HG02840 (cell line): ENCODE measurements around the gene PYGB.
"Not testable (repeated sequence)": the region's sequence is repeated elsewhere in the genome, so short reads cannot be mapped to it uniquely, and the experiment has no call there.

ENCODE experiments used
- ATAC-seq: cut with Tn5 transposase; IDR thresholded peaks from one replicate; pipeline ENCODE4 v1.9.1; 2021; ENCODE audit warnings: mild to moderate bottlenecking, moderate library complexity, moderate number of reproducible peaks; ENCODE audit not compliant: unreplicated experiment, low FRiP score

The PYGB gene

DNA sequence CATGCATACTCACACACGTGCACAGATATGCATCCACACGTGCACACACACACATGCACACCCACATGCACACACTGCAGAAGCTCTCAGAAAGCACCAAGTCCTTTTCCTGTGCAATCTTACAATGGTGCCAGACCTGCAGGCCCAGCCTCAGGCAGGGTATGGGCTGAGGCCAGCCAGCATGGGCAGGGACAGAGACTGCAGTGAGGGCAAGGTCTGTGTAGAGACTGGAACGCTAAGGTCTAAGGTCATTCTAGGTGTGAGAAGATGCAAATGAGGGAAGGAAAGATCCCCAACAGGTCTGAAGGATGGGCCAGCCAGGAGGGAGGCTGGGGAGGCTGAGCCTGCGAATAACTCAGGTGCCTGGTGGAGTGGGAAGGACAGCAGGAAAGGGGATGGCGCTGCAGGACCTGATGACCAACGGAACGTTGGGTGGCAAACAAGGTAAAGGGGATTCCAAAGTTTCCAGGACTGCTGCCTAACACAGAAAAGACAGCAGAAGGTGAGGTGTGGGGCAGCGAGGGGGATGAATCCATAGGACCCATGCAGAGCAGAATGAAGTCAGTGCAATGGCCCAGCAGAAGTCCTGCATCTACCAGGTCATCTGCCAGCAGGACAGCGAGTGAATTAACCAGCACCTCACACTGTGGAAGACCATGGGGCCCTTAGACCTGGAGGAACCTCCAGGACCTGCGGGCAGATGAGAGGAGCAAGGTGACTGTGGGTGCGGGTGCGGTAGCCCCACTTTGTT is 75.8 kb downstream of the PYGB start:
- no peak for ATAC-seq

DNA sequence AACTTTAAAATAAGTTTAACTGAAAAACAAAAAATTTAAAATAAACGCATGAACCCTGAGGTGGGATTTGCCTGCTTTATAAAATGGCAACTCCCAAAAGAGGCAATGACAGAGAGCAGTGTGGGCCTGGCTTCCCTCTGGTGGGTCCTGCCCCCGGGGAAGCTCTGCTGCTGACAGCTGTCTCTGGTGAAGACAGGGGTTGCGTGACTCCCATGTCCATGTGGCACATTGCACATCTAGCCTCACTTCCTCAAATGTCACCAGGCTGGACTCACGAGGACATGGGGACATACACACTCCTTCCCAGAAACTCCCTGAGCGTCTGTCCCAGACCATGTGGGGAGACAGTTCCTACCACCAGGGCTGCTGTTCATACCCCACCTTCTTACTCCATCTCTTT is 76.5 kb downstream of the PYGB start:
- no peak for ATAC-seq

DNA sequence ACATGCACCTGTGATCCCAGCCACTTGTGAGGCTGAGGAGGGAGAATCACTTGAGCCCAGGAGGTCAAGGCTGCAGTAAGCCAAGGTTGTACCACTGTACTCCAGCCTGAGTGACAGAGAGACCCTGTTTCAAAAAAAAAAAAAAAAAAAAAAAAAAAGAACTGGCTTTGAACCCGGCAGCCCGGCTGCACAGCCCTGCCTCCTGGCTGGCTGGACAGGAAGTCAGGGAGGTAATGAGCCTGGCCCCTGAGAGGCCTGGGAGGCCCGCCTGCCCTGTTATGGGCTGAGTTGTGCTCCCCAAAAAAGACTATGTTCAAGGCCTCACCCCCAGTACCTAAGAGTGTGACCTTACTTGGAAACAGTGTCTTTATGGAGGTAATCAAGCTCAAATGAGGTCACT is 77.2 kb downstream of the PYGB start:
- no peak for ATAC-seq

DNA sequence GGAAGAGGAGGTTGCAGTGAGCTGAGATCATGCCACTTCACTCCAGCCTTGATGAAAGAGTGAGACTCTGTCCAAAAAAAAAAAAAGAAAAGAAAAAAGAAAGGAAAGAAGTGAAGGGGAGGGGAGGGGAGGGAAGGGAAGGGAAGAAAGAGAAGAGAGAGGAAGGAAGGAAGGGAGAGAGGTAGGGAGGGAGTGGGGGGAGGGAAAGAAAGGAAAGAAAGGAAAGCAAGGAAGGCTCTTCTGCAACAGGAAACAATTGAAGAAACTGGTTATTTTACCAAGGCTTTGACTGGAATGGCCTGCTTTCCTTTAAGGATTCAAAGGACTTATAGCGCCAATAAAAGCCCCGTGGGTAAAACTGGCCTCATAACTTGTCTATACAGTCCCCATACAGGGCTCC is 78.1 kb downstream of the PYGB start:
- ATAC-seq, result no peak

DNA sequence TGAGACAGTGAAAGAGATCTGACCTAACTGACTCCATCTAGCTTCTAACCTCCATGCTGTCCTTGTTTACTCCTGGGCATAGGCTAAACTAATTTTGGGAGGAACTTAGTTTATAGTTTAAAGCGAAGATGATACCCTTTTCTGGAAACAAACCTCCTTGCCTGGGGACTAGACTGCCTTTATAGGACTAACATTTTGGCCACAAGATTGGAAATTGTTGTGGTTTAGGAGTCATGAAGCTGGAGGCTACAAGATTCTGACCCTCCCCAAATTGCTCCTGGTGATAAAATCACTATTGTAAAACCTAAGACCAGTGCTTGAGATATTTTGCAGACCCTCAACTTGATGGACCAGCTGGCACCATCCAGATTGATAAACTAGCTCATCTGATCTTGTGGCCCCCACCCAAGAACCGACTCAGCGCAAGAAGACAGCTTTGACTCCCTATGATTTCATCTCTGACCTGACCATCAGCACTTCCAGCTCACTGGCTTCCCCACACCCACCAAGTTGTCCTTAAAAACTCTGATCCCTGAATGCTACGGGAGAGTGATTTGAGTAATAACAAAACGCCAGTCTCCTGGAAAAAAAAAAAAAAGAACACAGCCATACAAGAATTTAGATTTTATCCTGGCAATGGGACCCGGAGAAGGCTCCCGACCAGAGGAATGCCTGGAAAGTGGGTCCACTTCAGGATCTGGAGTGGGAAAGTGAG is 79.8 kb downstream of the PYGB start:
- no peak for ATAC-seq

DNA sequence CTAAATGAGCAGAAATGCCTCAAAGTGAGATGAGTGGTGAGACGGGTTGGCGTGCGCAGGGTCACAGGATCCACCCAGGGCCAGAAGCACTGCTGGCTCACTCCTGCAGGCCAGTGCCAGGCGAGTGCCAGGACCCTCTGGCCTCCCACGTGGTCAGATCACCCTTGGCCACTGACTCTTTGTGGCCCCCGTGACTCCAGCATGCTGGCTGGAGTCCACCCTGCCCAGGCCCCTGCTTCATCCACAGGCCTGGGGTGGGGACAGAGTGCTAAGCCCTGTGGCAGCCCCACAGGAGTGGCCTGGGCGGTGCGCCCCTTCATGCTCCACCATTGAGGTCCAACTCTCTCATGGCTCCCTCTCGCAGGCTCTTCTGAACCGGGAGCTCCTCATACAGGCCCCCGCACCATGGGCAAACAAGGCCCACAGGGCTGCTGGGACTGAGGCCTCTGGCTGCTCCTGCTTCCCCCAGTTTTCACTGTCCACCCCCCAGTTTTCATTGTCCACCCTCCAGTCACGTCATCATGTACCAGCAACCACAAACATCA is 81.1 kb downstream of the PYGB start:
- no peak for ATAC-seq

DNA sequence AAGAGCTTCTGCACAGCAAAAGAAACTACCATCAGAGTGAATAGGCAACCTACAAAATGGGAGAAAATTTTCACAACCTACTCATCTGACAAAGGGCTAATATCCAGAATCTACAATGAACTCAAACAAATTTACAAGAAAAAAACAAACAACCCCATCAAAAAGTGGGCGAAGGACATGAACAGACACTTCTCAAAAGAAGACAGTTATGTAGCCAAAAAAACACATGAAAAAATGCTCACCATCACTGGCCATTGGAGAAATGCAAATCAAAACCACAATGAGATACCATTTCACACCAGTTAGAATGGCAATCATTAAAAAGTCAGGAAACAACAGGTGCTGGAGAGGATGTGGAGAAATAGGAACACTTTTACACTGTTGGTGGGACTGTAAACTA is 87.1 kb downstream of the PYGB start:
- not testable (repeated sequence) for ATAC-seq

DNA sequence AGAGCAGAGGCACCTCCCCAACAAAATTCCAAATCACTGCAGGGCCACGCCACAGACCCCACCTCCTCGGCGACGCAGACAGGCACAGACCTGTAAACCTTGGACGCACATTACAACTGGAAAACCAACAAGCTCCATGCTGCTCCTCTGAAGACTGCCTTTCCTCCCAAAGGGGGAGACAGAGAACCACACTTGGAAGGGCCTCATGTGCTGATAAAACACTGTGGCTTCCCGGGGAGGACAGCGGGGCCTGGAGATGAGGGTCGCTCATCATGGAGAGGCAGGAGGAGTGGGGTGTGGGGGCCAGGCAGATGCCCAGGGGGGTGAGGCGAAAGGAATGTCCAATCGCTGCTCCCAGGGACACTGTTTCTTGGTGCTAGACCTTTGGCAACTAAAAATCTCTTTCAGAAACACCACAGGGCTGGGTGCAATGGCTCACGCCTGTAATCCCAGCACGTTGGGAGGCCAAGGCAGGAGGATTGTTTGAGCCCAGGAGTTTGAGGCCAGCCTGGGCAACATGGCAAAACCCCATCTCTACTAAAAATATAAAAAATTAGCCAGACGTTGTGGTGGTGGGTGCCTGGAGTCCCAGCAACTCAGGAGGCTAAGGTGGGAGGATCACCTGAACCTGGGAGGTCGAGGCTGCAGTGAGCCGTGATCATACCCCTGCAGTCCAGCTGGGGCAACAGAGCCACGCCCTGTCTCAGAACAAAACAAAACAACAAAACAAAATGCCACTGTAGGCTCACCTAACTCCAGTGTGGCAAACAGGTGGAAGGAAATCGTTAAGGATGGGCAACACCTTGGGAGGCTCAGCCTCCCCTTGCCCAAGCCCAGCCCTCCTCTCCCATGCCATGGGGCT is 88.9 kb downstream of the PYGB start:
- ATAC-seq, result no peak

DNA sequence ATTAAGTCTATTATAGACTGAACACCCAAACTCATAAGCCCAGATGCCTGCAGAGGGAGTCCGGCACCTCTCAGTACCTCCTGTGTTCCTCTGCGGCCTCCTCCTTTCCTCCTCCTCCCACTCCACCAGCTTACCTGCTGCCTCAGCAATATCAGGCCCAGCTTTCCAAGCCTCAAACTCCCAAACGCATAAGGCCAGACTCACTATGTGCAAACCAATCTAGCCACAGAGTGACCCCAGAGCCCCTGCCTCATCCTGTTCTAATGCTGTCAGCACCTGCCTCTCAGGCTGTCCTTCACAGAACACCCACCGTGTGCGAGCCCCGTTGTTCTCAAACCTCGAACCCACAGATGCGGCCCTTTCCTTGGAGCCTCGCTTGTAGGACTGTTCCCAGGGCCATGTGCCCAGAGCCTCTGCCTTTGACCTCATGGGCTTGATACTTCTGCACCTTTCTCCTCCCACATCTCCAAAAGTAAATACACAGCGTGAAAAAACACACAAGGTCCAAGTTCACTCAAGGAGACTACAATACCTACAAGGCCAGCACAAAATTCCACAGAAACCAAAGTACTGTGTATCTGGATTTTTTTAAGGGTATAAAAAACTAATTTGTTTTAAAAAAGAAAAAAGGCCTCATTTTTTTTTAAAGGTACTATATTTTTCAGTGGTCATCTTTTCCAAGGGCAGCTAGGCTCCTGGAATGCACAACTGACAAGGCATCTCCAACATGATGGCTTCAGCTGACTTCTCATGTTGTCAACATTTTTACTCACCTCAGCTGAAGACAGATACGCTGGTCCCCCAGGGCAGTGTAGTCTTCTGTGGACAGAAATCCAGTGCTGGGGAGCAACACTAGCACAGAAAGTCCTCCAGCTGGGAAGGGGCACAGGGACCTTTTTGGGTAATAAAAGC is 90.5 kb downstream of the PYGB start:
- ATAC-seq, result no peak

DNA sequence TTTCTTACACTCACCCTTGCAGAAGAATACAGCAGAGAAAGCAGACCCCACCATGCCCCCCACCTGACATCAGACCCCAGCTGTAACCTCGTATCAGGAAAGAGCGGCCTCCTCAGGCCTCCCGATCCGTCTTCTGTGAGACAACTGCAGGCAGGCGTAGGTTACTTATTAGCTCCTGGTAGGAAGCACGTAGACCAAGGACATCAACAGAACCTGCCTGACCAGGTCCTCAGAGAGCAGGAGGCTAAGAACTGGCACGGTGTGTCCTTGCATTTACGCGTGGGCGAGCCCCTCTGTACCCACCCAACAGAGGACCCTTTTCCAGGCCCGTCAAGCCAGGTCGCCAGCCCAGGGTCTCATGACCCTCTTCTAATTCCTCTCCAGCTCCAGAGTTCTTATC is 91.7 kb downstream of the PYGB start:
- no peak for ATAC-seq

DNA sequence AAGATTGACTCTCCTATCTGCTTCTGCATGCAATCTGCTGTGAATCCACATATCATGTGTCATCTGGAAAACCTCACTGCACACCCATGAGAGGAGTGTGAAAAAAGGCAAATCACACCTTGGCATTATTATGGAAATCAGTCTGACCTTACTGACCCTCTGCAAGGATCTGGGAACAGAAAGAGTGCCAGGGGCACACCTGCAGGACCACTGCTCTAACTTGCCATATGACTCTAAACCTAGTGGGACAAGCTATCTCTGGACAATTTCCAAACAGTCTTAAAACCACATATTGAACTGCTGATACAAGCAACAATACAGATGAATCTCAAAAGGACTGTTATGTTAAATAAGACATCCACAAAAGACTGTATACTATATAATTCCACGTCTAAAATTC is 92.5 kb downstream of the PYGB start:
- ATAC-seq, result no peak

DNA sequence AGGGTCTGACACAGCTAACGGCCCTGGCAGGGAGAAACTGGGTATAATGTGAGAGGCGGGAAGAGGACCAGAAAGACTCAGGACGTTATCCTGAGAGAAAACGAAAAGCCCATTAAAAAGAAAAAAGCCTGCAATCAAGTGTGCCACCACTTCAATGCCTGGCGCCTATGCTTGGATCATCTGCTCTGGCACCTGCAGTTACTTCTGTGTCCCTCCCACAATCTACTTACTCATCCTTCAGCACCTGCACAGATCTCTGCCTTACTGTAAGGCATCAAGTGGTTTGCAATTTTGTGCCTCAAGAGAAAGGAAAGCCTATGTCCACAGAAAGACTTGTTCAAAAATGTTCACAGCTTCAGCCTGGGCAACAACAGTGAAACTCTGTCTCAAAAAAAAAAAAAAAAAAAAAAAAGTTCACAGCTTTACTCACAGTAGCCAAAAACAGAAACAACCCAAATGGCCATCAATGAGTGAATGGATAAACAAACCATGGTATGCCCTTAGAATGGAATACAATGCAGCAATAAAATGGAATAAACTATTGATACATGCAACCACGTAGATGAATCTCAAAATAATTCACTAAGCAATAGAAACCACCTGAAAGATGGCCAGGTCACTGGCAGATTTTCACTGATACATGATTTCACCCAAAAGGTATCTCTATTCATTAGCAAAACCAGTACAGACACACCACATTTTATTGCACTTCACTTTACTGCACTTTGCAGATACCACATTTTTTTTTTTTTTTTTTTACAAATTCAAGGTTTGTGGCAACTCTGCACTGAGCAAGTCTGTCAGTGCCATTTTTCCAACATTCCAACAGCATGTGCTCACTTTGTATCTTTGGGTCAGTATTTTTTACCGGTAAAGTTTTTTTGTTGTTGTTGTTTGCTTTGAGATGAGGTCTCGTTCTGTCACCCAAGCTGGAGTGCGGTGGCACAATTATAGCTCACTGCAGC is 94.1 kb downstream of the PYGB start:
- no peak for ATAC-seq

DNA sequence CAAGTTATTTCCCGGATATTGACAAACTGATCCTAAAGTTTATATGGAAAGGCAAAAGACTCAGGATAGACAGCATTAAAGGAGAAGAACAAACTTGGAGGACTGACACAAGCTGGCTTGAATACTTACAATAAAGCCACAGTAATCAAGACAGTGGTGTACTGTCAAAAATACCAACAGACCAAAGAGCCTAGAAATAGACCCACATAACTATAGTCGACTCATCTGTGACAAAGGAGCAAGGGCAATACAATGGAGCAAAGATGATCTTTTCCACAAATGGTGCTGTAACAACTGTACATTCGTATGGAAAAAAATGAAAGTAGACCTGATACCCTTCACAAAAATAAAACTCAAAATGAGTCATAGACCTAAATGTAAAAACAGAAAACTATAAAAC is 96.7 kb downstream of the PYGB start:
- no peak for ATAC-seq

DNA sequence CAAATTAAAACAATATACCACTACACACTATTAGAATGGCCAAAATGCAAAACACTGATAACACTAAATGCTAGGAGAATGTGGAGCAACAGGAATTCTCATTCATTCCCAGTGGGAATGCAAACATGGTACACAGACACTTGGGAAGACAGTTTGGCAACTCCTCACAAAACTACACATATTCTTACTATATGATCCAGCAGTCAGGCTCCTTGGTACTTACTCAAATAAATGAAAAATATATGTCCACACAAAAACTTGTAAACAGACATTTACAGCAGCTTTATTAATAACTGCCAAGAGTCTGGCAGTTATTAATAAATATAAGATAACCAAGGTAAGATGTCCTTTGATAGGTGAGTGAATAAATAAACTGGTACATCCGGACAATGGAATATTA is 97.8 kb downstream of the PYGB start:
- no peak for ATAC-seq

DNA sequence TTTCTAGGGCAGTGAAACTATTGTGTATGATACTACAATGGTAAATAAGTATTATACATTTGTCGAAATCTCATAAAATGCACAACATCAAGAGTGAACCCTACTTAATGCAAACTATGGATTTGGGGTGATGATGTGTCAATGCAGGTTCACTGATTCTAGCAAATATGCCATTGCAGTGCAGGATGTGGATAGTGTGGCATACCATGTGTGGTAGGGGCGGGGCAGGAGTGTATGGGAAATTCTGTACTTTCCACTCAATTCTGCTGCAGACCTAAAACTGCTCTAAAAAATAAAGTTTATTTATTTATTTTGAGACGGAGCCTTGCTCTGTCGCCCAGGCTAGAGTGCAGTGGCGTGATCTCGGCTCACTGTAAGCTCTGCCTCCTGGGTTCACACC is 98.5 kb downstream of the PYGB start:
- ATAC-seq, result no peak
